Upper lobe of right lung (tissue), 1 donor: ENCODE measurements around the gene MET. TPM values are rescaled to one million over a fixed set of nuclear protein-coding genes. Genes with fewer than 3 reads are reported as not detected.

Experiments
- ATAC-seq: fragments of 200-7000 bp; cut with Tn5 transposase; one replicate; pipeline ENCODE4 v1.9.1; 2020; ENCODE audit warnings: mild to moderate bottlenecking, moderate library complexity
- DNase-seq: peaks from one replicate; pipeline ENCODE4 v3.0.0-alpha.2; 2020
- H3K27ac ChIP-seq: fragments of 200-600 bp; one replicate; pipeline ENCODE4 v1.8.0; 2022
- H3K27me3 ChIP-seq: fragments of 200-600 bp; one replicate; pipeline ENCODE4 v1.8.0; 2022; ENCODE audit warnings: mild to moderate bottlenecking
- H3K36me3 ChIP-seq: fragments of 200-600 bp; one replicate; pipeline ENCODE4 v1.8.0; 2022
- H3K4me1 ChIP-seq: fragments of 200-600 bp; one replicate; pipeline ENCODE4 v1.8.0; 2022
- H3K4me3 ChIP-seq: fragments of 200-600 bp; one replicate; pipeline ENCODE4 v1.8.0; 2022; ENCODE audit warnings: mild to moderate bottlenecking
- H3K9me3 ChIP-seq: fragments of 200-600 bp; one replicate; pipeline ENCODE4 v1.8.0; 2022
- CTCF ChIP-seq: fragments of 200-600 bp; IDR thresholded peaks from one replicate; pipeline ENCODE4 v1.8.0; 2022; ENCODE audit warnings: antibody characterized with exemption
- intact Hi-C: fragments of 100-400 bp; cut with DNase I; formaldehyde crosslinking; loops from one replicate; pipeline ENCODE4 v1.11.0; 2022
- total RNA-seq: library from RNA; stranded (reverse); fragmentation: NEBNext Ultra II Directional; extraction: Animal tissue kit (Norgen Biotek cat#: 25700); gene quantifications from one replicate; pipeline ENCODE4 v1.2.1, GENCODE V29; 2021
- donor health status: DM: no; HTN: yes; CAD: no; lungs with severe emphysema.

Gene MET
- total RNA-seq, 1 donor from 2014 or later, result 69.6 TPM

- intact Hi-C loops, result no loop called here
- DNase-seq (no peak), ATAC-seq (no peak)
- H3K4me3 ChIP-seq, result no peak overlapping the region
- H3K36me3 ChIP-seq, result no peaks in the 10 kb centered on the region
- H3K27me3 ChIP-seq, result no peaks in the 10 kb centered on the region
- H3K27ac ChIP-seq, result no peak overlapping the region
- TF ChIP-seq CTCF, result no peak
- H3K4me1 ChIP-seq, result peaks cover 1% of the 10 kb centered on the region
- H3K9me3 ChIP-seq, result no peaks in the 10 kb centered on the region
Measured at GRCh38 chr7:116696707-116697106, 24.7 kb downstream of the MET start.

GRCh38 chr7:116697152-116697551 is 25.2 kb downstream of the MET start:
- no peaks in the 10 kb centered on the region for H3K9me3 ChIP-seq
- no peaks in the 10 kb centered on the region for H3K36me3 ChIP-seq
- TF ChIP-seq CTCF, result no peak
- DNase-seq (no peak), ATAC-seq (no peak)
- no peaks in the 10 kb centered on the region for H3K27me3 ChIP-seq
- intact Hi-C loops, result no loop called here
- H3K4me3 ChIP-seq, result no peak overlapping the region
- no peak overlapping the region for H3K27ac ChIP-seq
- H3K4me1 ChIP-seq, result peaks cover 3% of the 10 kb centered on the region

DNA sequence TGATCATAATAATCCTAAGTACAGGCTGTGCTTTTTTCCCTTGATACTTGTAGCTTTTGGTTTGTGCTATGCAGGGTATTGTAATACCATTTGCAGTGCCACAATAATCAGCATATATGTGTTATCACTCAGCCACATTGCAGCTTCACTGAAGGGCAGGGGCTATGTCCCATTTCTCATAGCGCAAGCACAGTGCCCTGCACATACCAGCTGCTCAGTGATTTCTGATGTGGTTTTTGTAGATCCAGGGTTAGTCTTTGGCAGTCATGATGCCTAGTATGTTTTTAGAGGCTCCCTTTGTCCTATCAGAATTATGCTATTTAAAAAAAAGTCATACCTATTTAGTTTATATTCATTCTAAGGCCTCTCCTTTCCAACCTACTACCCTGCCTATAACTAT is 25.8 kb downstream of the MET start:
- no peak for DNase-seq
- no peaks in the 10 kb centered on the region for H3K9me3 ChIP-seq

GRCh38 chr7:116698396-116698795 is 26.4 kb downstream of the MET start:
- H3K27ac ChIP-seq, result no peak overlapping the region
- intact Hi-C loops, result no loop called here
- H3K4me3 ChIP-seq, result no peak overlapping the region
- H3K9me3 ChIP-seq, result no peaks in the 10 kb centered on the region
- no peaks in the 10 kb centered on the region for H3K36me3 ChIP-seq
- DNase-seq (no peak), ATAC-seq (no peak)
- no peak for TF ChIP-seq CTCF
- H3K4me1 ChIP-seq, result peaks cover 8% of the 10 kb centered on the region
- no peaks in the 10 kb centered on the region for H3K27me3 ChIP-seq

More for the DNA sequence above, 25.8 kb downstream of the MET start:
- no peak for TF ChIP-seq CTCF
- ATAC-seq, result no peak
- H3K27ac ChIP-seq, result no peak overlapping the region
- H3K36me3 ChIP-seq, result no peaks in the 10 kb centered on the region
- intact Hi-C loops, result no loop called here
- no peaks in the 10 kb centered on the region for H3K27me3 ChIP-seq
- no peak overlapping the region for H3K4me3 ChIP-seq
- H3K4me1 ChIP-seq, result peaks cover 8% of the 10 kb centered on the region

DNA sequence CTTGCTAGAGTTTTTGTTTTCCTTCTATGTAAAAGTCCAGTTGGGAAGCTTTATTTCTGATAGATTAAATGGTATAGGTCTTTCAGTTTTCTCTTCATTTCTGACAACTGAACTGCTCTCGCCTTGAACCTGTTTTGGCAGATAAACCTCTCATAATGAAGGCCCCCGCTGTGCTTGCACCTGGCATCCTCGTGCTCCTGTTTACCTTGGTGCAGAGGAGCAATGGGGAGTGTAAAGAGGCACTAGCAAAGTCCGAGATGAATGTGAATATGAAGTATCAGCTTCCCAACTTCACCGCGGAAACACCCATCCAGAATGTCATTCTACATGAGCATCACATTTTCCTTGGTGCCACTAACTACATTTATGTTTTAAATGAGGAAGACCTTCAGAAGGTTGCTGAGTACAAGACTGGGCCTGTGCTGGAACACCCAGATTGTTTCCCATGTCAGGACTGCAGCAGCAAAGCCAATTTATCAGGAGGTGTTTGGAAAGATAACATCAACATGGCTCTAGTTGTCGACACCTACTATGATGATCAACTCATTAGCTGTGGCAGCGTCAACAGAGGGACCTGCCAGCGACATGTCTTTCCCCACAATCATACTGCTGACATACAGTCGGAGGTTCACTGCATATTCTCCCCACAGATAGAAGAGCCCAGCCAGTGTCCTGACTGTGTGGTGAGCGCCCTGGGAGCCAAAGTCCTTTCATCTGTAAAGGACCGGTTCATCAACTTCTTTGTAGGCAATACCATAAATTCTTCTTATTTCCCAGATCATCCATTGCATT is 27.1 kb downstream of the MET start:
- Histone ChIP-seq H3K9me3 (no peaks in the 10 kb centered on the region), H3K27ac (no peak overlapping the region), H3K4me3 (no peak overlapping the region), H3K27me3 (no peaks in the 10 kb centered on the region), H3K36me3 (no peaks in the 10 kb centered on the region), H3K4me1 (peaks cover 8% of the 10 kb centered on the region)
- ATAC-seq, result no peak
- DNase-seq, result no peak
- TF ChIP-seq CTCF, result no peak
- intact Hi-C loops, result no loop called here
